OCI-LY1 (cell line): ENCODE measurements around the gene DGLUCY.

Experiments
- H2AFZ ChIP-seq: fragments of 200-600 bp; sonication (generic), shearing (Covaris generic); 2 replicates; pipeline ENCODE4 v1.6.0; 2014; ENCODE audit warnings: antibody characterized with exemption, mild to moderate bottlenecking, low read length
- H3F3A ChIP-seq: fragments of 200-600 bp; sonication (generic), shearing (Covaris generic); 2 replicates; pipeline ENCODE4 v1.6.0; 2014; ENCODE audit warnings: mild to moderate bottlenecking, antibody characterized with exemption, low read length, moderate library complexity; ENCODE audit not compliant: insufficient read depth
- H3K27ac ChIP-seq: fragments of 200-600 bp; sonication (generic); 2 replicates; pipeline ENCODE4 v1.5.1; 2014; ENCODE audit warnings: low read length, mixed run types, mild to moderate bottlenecking, low read depth; ENCODE audit not compliant: poor library complexity, severe bottlenecking
- H3K27me3 ChIP-seq: fragments of 200-600 bp; sonication (generic); 2 replicates; pipeline ENCODE4 v1.6.0; 2014; ENCODE audit warnings: antibody characterized with exemption, mild to moderate bottlenecking, low read length, moderate library complexity; ENCODE audit not compliant: insufficient read depth
- H3K36me3 ChIP-seq: fragments of 200-600 bp; sonication (generic); 2 replicates; pipeline ENCODE4 v1.6.1; 2014; ENCODE audit warnings: mild to moderate bottlenecking, antibody characterized with exemption, low read length, moderate library complexity, mixed read lengths; ENCODE audit not compliant: insufficient read depth
- H3K4me1 ChIP-seq: fragments of 200-600 bp; sonication (generic); 2 replicates; pipeline ENCODE4 v1.5.1; 2014; ENCODE audit warnings: mild to moderate bottlenecking, low read length, moderate library complexity; ENCODE audit not compliant: insufficient read depth, severe bottlenecking
- H3K4me2 ChIP-seq: fragments of 200-600 bp; sonication (generic), shearing (Covaris generic); 2 replicates; pipeline ENCODE4 v1.6.1; 2014; ENCODE audit warnings: low read length
- H3K4me3 ChIP-seq: fragments of 200-600 bp; sonication (generic); 2 replicates; pipeline ENCODE4 v1.5.1; 2014; ENCODE audit warnings: low read length, low read depth, mild to moderate bottlenecking, mixed read lengths; ENCODE audit not compliant: poor library complexity, severe bottlenecking
- H3K79me2 ChIP-seq: fragments of 200-600 bp; shearing (Covaris generic); 2 replicates; pipeline ENCODE4 v1.6.1; 2016; ENCODE audit warnings: mixed run types, low read length, mixed read lengths; ENCODE audit not compliant: insufficient read depth
- H3K9ac ChIP-seq: fragments of 200-600 bp; sonication (generic), shearing (Covaris generic); 2 replicates; pipeline ENCODE4 v1.6.1; 2014; ENCODE audit warnings: mild to moderate bottlenecking, low read length, mixed read lengths
- H3K9me2 ChIP-seq: fragments of 200-600 bp; sonication (generic), shearing (Covaris generic); 2 replicates; pipeline ENCODE4 v1.6.1; 2014; ENCODE audit warnings: low read depth, mild to moderate bottlenecking, low read length, mixed read lengths
- H3K9me3 ChIP-seq: fragments of 200-600 bp; shearing (Covaris generic); 2 replicates; pipeline ENCODE4 v1.6.1; 2014; ENCODE audit warnings: low read length, mixed read lengths
- H4K20me1 ChIP-seq: fragments of 200-600 bp; sonication (generic), shearing (Covaris generic); 2 replicates; pipeline ENCODE4 v1.6.0; 2016; ENCODE audit warnings: mild to moderate bottlenecking, low read length; ENCODE audit not compliant: insufficient read depth
- EZH2 ChIP-seq: fragments of 200-600 bp; sonication (generic), shearing (Covaris generic); IDR thresholded peaks from 2 replicates; pipeline ENCODE4 v1.8.0; 2017; ENCODE audit warnings: borderline replicate concordance, mixed run types, mild to moderate bottlenecking, antibody characterized with exemption, low read length, moderate library complexity, mixed read lengths
- TF ChIP-seq, protein P1 (sequence below): fragments of 200-600 bp; sonication (generic), shearing (Covaris generic); IDR thresholded peaks from 2 replicates; pipeline ENCODE4 v1.5.1; 2017; ENCODE audit warnings: mild to moderate bottlenecking, antibody characterized with exemption, low read length, moderate library complexity, mixed read lengths

The DGLUCY gene

DNA sequence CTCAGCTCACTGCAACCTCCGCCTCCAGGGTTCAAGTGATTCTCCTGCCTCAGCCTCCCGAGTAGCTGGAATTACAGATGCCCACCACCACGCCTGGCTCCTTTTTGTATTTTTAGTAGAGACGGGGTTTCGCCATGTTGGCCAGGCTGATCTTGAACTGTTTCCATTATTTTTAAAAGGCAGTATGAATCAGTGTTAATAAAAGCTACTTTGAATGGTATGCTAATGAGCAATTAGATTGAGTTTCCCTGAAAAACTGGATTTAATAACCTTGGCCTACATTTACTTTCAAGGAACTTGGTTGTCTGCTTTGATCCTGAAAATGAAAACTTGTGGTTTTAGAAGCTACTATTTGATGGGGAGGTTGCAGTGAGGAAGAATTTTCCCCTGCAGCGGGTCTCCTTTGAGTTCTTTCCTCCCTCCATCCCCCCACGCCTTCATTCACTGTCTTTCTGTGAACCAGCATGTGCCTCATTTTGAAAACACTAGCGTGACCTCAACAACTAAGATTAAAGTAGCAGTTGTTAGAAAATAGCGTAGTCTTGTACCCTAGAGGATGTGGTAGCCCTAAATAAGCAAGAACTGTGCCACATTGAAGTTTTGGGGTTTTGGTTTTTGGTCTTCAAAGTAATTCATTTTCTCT, 35.7 kb upstream of the DGLUCY start:
- H3K79me2 ChIP-seq, result no peaks in the 10 kb centered on the region
- H3K27me3 ChIP-seq, result no peaks in the 10 kb centered on the region
- H3K4me1 ChIP-seq, result no peaks in the 10 kb centered on the region
- no peak overlapping the region for H3K4me2 ChIP-seq
- no peak overlapping the region for H2AFZ ChIP-seq
- TF ChIP-seq EZH2, result no peak
- TF ChIP-seq, protein P1, sequence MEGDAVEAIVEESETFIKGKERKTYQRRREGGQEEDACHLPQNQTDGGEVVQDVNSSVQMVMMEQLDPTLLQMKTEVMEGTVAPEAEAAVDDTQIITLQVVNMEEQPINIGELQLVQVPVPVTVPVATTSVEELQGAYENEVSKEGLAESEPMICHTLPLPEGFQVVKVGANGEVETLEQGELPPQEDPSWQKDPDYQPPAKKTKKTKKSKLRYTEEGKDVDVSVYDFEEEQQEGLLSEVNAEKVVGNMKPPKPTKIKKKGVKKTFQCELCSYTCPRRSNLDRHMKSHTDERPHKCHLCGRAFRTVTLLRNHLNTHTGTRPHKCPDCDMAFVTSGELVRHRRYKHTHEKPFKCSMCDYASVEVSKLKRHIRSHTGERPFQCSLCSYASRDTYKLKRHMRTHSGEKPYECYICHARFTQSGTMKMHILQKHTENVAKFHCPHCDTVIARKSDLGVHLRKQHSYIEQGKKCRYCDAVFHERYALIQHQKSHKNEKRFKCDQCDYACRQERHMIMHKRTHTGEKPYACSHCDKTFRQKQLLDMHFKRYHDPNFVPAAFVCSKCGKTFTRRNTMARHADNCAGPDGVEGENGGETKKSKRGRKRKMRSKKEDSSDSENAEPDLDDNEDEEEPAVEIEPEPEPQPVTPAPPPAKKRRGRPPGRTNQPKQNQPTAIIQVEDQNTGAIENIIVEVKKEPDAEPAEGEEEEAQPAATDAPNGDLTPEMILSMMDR, result no peak
- no peaks in the 10 kb centered on the region for H3K9me3 ChIP-seq
- H3K36me3 ChIP-seq, result no peaks in the 10 kb centered on the region
- H3K27ac ChIP-seq, result no peak overlapping the region
- H3K4me3 ChIP-seq, result no peak overlapping the region
- no peaks in the 10 kb centered on the region for H3K9me2 ChIP-seq
- no peaks in the 10 kb centered on the region for H3F3A ChIP-seq
- no peaks in the 10 kb centered on the region for H4K20me1 ChIP-seq
- no peak overlapping the region for H3K9ac ChIP-seq

GRCh38 chr14:91080071-91080470, 33.8 kb upstream of the DGLUCY start:
- no peaks in the 10 kb centered on the region for H3K27me3 ChIP-seq
- H2AFZ ChIP-seq, result no peak overlapping the region
- no peaks in the 10 kb centered on the region for H3F3A ChIP-seq
- H3K9me3 ChIP-seq, result no peaks in the 10 kb centered on the region
- H4K20me1 ChIP-seq, result no peaks in the 10 kb centered on the region
- no peak overlapping the region for H3K27ac ChIP-seq
- no peak overlapping the region for H3K9ac ChIP-seq
- H3K9me2 ChIP-seq, result no peaks in the 10 kb centered on the region
- no peak overlapping the region for H3K4me3 ChIP-seq
- H3K36me3 ChIP-seq, result no peaks in the 10 kb centered on the region
- H3K4me2 ChIP-seq, result no peak overlapping the region
- no peaks in the 10 kb centered on the region for H3K4me1 ChIP-seq
- no peaks in the 10 kb centered on the region for H3K79me2 ChIP-seq
- TF ChIP-seq, protein P1, result no peak
- no peak for TF ChIP-seq EZH2

DNA sequence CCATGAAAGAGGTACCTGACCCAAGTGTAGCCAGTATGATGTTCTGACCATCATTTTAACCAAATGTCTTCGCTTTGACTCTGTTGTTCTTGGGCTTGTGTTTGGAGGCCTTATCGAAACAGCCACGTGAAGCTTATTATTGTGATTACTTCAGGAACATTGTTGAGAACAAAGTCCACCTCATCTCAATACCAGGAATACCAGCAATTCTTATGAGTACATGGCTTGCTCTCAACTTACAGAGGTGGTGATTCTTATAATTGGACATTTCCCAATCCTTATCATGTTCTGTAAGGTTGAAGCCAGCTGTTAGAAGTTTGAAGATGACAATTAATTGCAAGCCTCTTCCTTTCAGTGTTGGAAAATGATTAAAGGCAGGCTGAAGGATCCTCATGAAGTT, 31.6 kb upstream of the DGLUCY start:
- Histone ChIP-seq H3K79me2 (no peaks in the 10 kb centered on the region), H3K4me1 (no peaks in the 10 kb centered on the region), H4K20me1 (no peaks in the 10 kb centered on the region), H3K36me3 (no peaks in the 10 kb centered on the region; the same call in 1 of the 2 replicates), H3F3A (no peaks in the 10 kb centered on the region), H3K9me2 (no peaks in the 10 kb centered on the region), H3K27ac (no peak overlapping the region), H3K9me3 (no peaks in the 10 kb centered on the region), H2AFZ (no peak overlapping the region), H3K9ac (no peak overlapping the region), H3K4me3 (no peak overlapping the region), H3K4me2 (no peak overlapping the region), H3K27me3 (no peaks in the 10 kb centered on the region)
- TF ChIP-seq EZH2, result no peak
- TF ChIP-seq, protein P1, result no peak
